Measurements from ENCODE around the gene PAX2.

DNA sequence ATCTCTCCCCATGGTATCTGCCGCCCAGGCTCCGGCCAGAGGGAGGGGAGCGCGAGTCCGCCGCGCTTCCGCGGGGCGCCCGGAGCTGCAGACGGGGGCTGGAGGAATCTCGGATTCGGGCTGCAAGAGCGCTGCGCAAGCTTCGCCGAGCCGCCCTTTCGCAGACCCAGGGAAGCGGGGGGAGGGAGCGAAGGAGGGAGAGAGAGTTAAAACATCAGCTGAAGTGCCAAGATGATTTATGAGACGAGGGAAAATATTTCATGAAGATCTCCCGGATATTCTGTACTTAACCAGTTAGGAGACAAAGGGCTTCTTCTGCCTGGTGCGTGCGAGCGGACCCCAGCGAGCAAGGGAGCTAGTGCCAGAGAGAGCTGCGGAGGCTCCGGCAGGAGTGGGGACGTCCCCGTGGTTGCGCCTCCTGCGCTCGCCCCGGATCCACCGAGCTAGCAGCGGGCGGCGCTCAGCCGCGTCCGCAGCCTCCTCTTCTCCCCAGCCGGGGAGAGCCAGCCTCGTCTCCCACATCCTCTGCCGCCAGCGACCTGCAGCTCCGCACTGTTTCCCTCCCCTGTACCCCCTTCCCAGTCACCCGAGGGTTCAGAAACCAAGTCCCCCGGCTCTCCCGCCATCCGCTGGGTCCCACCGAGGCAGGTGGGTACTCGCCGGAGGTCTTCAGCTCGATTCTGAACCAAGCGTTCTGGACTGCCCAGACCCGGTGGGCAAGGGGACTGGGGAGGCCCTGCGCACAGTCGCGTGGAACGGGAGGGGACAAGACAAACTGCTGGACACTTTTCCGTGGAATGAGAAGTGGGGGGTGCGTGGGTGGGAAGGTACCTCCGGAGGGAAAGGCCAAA, 1.0 kb upstream of the PAX2 start:
- TF ChIP-seq CTCF (IDR thresholded peaks at IDR 0.05) (no peak), POLR2A (IDR thresholded peaks at IDR 0.05) (no peak)

All from adrenal gland (tissue), 5 donors.